ENCODE measurements around the gene CYYR1.

GRCh38 chr21:26448751-26449150, 124.3 kb downstream of the CYYR1 start:
- TF ChIP-seq TCF7L2 (IDR thresholded peaks at IDR 0.05; ENCODE audit: low read depth, low read length) (no peak), CTCF (IDR thresholded peaks at IDR 0.05) (no peak), REST (IDR thresholded peaks at IDR 0.05; ENCODE audit: insufficient read depth in 1 of 2, low read depth in 2 of 2, low read length in 1 of 2) (no peak), POLR2AphosphoS5 (IDR thresholded peaks at IDR 0.05; ENCODE audit: low read depth, low read length) (no peak)
